Testis (tissue), 3 donors: ENCODE data around the gene LCNL1. TPM values are rescaled to one million over a fixed set of nuclear protein-coding genes. Genes with fewer than 3 reads are reported as not detected.
A peak's percentile ranks its signal among the peaks of the same experiment; 100 is the strongest.

Source experiments
- DNase-seq: peaks from one replicate; pipeline ENCODE4 v3.0.0-alpha.2; 2019
- H3K27ac ChIP-seq, 2 donors: fragments of 200-600 bp; sonication (generic); one replicate each; pipeline ENCODE4 v1.5.1; 2019
- H3K27me3 ChIP-seq: fragments of 200-600 bp; sonication (generic); one replicate; pipeline ENCODE4 v1.5.1; 2019
- H3K36me3 ChIP-seq: fragments of 200-600 bp; sonication (generic); one replicate; pipeline ENCODE4 v1.5.1; 2017; ENCODE audit warnings: low read depth; ENCODE audit errors: missing control alignments
- H3K4me1 ChIP-seq: fragments of 200-600 bp; sonication (generic); one replicate; pipeline ENCODE4 v1.5.1; 2019
- H3K4me3 ChIP-seq, 2 donors: fragments of 200-600 bp; sonication (generic); one replicate each; pipeline ENCODE4 v1.5.1; 2017 to 2019
- H3K9me3 ChIP-seq: fragments of 200-600 bp; sonication (generic); one replicate; pipeline ENCODE4 v1.5.1; 2017
- CTCF ChIP-seq, 3 experiments: fragments of 450-650 bp in 2 of 3; fragments of 200-600 bp in 1 of 3; sonication (generic) in 1 of 3; IDR thresholded peaks; one replicate each; pipeline ENCODE4 v1.5.1; 2016 to 2019; ENCODE audit warnings: antibody characterized with exemption in 3 of 3, mild to moderate bottlenecking in 2 of 3, moderate library complexity in 1 of 3
- POLR2A ChIP-seq: fragments of 450-650 bp; IDR thresholded peaks from one replicate; pipeline ENCODE4 v1.6.1; 2017; ENCODE audit warnings: antibody characterized with exemption, mild to moderate bottlenecking, moderate library complexity
- WGBS, 2 donors: methylation state at CpG; one replicate each; pipeline ENCODE4 v1.1.5; 2018; 5-methylcytosine and 5-hydroxymethylcytosine counted together
- intact Hi-C: fragments of 100-400 bp; cut with DNase I; formaldehyde crosslinking; loops from one replicate; pipeline ENCODE4 v1.15.1; 2023; ENCODE audit warnings: low total_unique reads
- polyA plus RNA-seq: library from polyadenylated mRNA; stranded (reverse); fragments of 350-450 nt; fragmentation: Illumina TruSeq; extraction: RNeasy Lipid Tissue Mini Kit (QIAGEN cat#74804); gene quantifications from one replicate; pipeline ENCODE4 v1.2.3, GENCODE V29; 2014; ENCODE audit warnings: low read depth, low replicate concordance; ENCODE audit not compliant: insufficient read depth
- total RNA-seq, 2 donors: library from RNA; depleted of rRNA; stranded (reverse); fragments of >200 nt; gene quantifications; one replicate each; pipeline ENCODE4 v1.2.3, GENCODE V29; 2016

The LCNL1 gene
- total and polyA plus RNA-seq, 3 donors from 2014 or later, result 17.5 to 131 (median 59.3) TPM

GRCh38 chr9:136973618-136974617 lies 8.9 kb upstream of the LCNL1 start:
- Histone ChIP-seq H3K27ac (peak overlapping the region in 1 of 2 donors; percentile 92), H3K4me3 (no peak overlapping the region), H3K36me3 (no peaks in the 10 kb centered on the region), H3K9me3 (no peaks in the 10 kb centered on the region), H3K4me1 (peaks cover 75% of the 10 kb centered on the region), H3K27me3 (no peaks in the 10 kb centered on the region)
- intact Hi-C loops, result no loop called here
- WGBS, 2 donors, result 87 to 89% methylated on average over 17 to 29 of the region's 29 CpGs
- no peak for TF ChIP-seq POLR2A
- TF ChIP-seq CTCF (IDR thresholded peaks at IDR 0.05), result no peak
- DNase-seq, result no peak

- WGBS, 2 donors, result 54 to 57% methylated on average over 5 to 15 of the region's 15 CpGs
- DNase-seq, result no peak
- intact Hi-C loops, result no loop called here
- Histone ChIP-seq H3K36me3 (no peaks in the 10 kb centered on the region), H3K4me3 (no peak overlapping the region), H3K9me3 (no peaks in the 10 kb centered on the region), H3K27ac (peak overlapping the region; percentile 84 to 92), H3K4me1 (peaks cover 65% of the 10 kb centered on the region), H3K27me3 (no peaks in the 10 kb centered on the region)
- TF ChIP-seq POLR2A (no peak), CTCF (IDR thresholded peaks at IDR 0.05) (no peak)
Observed at GRCh38 chr9:136974817-136975535, 7.8 kb upstream of the LCNL1 start.

- no peaks in the 10 kb centered on the region for H3K36me3 ChIP-seq
- peak; percentile 62 for DNase-seq
- peak overlapping the region; percentile 84 to 92 for H3K27ac ChIP-seq
- intact Hi-C loops, result no loop called here
- no peak overlapping the region for H3K4me3 ChIP-seq
- H3K27me3 ChIP-seq, result no peaks in the 10 kb centered on the region
- no peaks in the 10 kb centered on the region for H3K9me3 ChIP-seq
- WGBS, 2 donors, result 70 to 74% methylated on average over 10 to 14 of the region's 14 CpGs
- TF ChIP-seq CTCF (IDR thresholded peaks at IDR 0.05) (peak in 1 of 3 experiments; percentile 15), POLR2A (no peak)
- peaks cover 62% of the 10 kb centered on the region for H3K4me1 ChIP-seq
Observed at GRCh38 chr9:136975644-136976043, 7.1 kb upstream of the LCNL1 start.

- H3K4me3 ChIP-seq, result peak within 1 kb of the TSS; percentile 80 to 85
- DNase-seq, result peak; percentile 94
- peak in 1 of 3 experiments; percentile 18 for TF ChIP-seq CTCF (IDR thresholded peaks at IDR 0.05)
- peak; percentile 46 for TF ChIP-seq POLR2A
- intact Hi-C loops, result no loop called here
- WGBS, 2 donors, result 54% methylated on average over 10 of the region's 10 CpGs; no CpG with 5 or more reads in 1 of the 2 donors
- H3K36me3 ChIP-seq, result no peaks in the 10 kb centered on the region
- H3K27me3 ChIP-seq, result no peaks in the 10 kb centered on the region
- no peaks in the 10 kb centered on the region for H3K9me3 ChIP-seq
- peak within 1 kb of the TSS; percentile 84 to 92 for H3K27ac ChIP-seq
- H3K4me1 ChIP-seq, result peaks cover 63% of the 10 kb centered on the region
Observed at GRCh38 chr9:136977223-136977622, 5.6 kb upstream of the LCNL1 start, which contains the start of gene PTGDS. PTGDS (plus strand) TSS chr9:136977504; CDS start chr9:136977579, 75 bp downstream.
